Hepatocyte (in vitro differentiated cells): Measurements from ENCODE around the gene GIMAP8.

ENCODE experiments used
- EZH2phosphoT487 ChIP-seq: fragments of 200-600 bp; sonication (generic); IDR thresholded peaks from one replicate; pipeline ENCODE4 v1.6.1; 2018; ENCODE audit warnings: antibody characterized with exemption, mild to moderate bottlenecking, low read depth, moderate library complexity; ENCODE audit not compliant: unreplicated experiment, severe bottlenecking
- TF ChIP-seq, protein P1 (sequence below): fragments of 200-600 bp; sonication (generic); IDR thresholded peaks from 2 replicates; pipeline ENCODE4 v1.5.1; 2016; ENCODE audit warnings: antibody characterized with exemption, mild to moderate bottlenecking; ENCODE audit not compliant: poor library complexity

DNA sequence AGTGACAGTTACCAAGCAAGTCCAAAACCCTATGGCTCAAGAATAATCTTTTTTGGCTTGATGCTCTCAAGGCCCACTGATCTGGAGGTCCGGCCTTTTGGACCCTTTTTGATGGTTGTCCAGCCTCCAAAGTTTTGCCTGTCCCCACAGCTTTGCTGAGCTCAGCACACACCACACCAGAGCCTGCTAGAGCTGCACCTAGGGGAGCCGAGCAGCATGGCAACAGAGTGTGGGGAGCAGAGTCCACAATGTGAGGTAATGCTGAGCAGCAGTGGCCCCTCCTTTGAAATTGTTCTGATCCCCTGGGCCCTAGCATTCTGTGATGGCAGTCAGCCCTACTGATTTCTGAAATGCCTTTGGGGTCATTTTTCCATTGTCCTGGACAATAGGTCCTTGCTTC, 73.6 kb downstream of the GIMAP8 start:
- TF ChIP-seq, protein P1, sequence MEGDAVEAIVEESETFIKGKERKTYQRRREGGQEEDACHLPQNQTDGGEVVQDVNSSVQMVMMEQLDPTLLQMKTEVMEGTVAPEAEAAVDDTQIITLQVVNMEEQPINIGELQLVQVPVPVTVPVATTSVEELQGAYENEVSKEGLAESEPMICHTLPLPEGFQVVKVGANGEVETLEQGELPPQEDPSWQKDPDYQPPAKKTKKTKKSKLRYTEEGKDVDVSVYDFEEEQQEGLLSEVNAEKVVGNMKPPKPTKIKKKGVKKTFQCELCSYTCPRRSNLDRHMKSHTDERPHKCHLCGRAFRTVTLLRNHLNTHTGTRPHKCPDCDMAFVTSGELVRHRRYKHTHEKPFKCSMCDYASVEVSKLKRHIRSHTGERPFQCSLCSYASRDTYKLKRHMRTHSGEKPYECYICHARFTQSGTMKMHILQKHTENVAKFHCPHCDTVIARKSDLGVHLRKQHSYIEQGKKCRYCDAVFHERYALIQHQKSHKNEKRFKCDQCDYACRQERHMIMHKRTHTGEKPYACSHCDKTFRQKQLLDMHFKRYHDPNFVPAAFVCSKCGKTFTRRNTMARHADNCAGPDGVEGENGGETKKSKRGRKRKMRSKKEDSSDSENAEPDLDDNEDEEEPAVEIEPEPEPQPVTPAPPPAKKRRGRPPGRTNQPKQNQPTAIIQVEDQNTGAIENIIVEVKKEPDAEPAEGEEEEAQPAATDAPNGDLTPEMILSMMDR: no peak
- no peak for TF ChIP-seq EZH2phosphoT487
